WERI-Rb-1 (cell line): ENCODE measurements around the gene LMOD2.

ENCODE experiments used
- DNase-seq: peaks from one replicate; pipeline ENCODE4 v3.0.0-alpha.2; 2020
- H3K27ac ChIP-seq: fragments of 250-450 bp; sonication (Bioruptor Pico); 2 replicates; pipeline ENCODE4 v1.5.1; 2020; ENCODE audit warnings: mild to moderate bottlenecking, moderate library complexity
- H3K27me3 ChIP-seq: fragments of 250-450 bp; sonication (Bioruptor Pico); 2 replicates; pipeline ENCODE4 v1.5.1; 2021; ENCODE audit warnings: mild to moderate bottlenecking, low read depth, moderate library complexity; ENCODE audit not compliant: insufficient read depth, severe bottlenecking
- H3K36me3 ChIP-seq: fragments of 250-450 bp; sonication (Bioruptor Pico); 2 replicates; pipeline ENCODE4 v1.5.1; 2020; ENCODE audit warnings: mild to moderate bottlenecking, moderate library complexity
- H3K4me3 ChIP-seq: 2 replicates; pipeline ENCODE4 v1.5.1; 2011; ENCODE audit warnings: low read depth, mild to moderate bottlenecking, control low read depth, low read length
- H3K9me3 ChIP-seq: fragments of 250-450 bp; sonication (Bioruptor Pico); 2 replicates; pipeline ENCODE4 v1.5.1; 2021; ENCODE audit warnings: mild to moderate bottlenecking, moderate library complexity; ENCODE audit not compliant: severe bottlenecking
- TF ChIP-seq, protein P1 (sequence below): IDR thresholded peaks from 2 replicates; pipeline ENCODE4 v1.5.1; 2011; ENCODE audit warnings: low read depth, mild to moderate bottlenecking, control low read depth, inconsistent platforms, low read length

LMOD2 gene

DNA sequence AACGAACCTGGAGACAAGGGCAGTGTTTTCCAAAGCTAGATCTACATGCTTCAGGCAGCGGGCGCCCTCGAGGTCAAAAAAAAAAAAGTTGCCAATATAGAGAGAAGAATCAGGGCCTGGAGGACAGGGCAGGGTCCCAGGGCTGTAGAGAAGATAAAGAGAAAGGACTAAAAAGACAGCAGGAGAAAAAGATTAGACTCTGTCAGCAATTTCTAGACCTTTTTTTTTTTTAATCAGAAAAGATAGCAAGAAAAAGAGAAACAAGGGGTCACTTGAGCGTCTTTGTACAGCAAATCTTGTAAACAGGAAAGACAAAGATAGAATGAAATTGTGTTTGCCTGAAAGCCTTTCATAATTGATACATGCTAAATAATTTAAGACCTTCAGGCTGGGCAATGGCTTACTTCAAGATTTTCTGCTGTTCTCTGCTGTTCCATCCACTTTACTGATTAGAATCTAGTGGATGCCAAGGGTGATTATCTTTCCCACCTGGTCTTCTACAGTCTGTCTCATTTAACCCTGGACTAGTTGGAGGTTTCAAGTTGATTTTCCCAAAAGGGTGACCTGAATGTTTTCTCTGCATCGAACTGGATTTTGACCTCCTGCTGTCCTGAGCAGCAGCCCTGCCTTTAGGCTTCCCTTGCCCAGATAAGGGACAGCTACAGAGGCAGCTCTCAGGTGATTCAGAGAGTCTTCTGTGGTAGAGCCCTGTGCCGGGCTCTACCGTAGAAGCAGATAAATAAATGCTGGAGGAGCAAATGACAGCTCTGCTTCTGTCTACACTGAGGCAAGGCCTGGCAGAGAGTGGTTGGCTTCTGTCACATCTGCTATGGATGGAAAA, 5.1 kb downstream of the LMOD2 start:
- TF ChIP-seq, protein P1, sequence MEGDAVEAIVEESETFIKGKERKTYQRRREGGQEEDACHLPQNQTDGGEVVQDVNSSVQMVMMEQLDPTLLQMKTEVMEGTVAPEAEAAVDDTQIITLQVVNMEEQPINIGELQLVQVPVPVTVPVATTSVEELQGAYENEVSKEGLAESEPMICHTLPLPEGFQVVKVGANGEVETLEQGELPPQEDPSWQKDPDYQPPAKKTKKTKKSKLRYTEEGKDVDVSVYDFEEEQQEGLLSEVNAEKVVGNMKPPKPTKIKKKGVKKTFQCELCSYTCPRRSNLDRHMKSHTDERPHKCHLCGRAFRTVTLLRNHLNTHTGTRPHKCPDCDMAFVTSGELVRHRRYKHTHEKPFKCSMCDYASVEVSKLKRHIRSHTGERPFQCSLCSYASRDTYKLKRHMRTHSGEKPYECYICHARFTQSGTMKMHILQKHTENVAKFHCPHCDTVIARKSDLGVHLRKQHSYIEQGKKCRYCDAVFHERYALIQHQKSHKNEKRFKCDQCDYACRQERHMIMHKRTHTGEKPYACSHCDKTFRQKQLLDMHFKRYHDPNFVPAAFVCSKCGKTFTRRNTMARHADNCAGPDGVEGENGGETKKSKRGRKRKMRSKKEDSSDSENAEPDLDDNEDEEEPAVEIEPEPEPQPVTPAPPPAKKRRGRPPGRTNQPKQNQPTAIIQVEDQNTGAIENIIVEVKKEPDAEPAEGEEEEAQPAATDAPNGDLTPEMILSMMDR = no peak
- Histone ChIP-seq H3K36me3 (no peaks in the 10 kb centered on the region), H3K9me3 (no peaks in the 10 kb centered on the region), H3K27ac (peak overlapping the region; percentile 66), H3K4me3 (no peak overlapping the region), H3K27me3 (no peaks in the 10 kb centered on the region)
- DNase-seq = peak; percentile 52

DNA sequence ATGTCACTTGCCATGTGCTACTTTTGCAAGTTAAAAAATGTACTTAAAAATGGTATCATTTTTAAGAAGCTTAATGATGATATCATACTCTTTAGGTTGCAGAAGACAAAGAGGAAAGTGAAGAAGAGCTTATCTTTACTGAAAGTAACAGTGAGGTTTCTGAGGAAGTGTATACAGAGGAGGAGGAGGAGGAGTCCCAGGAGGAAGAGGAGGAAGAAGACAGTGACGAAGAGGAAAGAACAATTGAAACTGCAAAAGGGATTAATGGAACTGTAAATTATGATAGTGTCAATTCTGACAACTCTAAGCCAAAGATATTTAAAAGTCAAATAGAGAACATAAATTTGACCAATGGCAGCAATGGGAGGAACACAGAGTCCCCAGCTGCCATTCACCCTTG, 6.1 kb downstream of the LMOD2 start:
- TF ChIP-seq, protein P1 = no peak
- DNase-seq = no peak

DNA sequence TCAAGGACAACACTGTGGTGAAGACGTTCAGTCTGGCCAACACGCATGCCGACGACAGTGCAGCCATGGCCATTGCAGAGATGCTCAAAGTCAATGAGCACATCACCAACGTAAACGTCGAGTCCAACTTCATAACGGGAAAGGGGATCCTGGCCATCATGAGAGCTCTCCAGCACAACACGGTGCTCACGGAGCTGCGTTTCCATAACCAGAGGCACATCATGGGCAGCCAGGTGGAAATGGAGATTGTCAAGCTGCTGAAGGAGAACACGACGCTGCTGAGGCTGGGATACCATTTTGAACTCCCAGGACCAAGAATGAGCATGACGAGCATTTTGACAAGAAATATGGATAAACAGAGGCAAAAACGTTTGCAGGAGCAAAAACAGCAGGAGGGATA, 6.6 kb downstream of the LMOD2 start:
- DNase-seq = no peak

More for the DNA sequence above, 6.1 kb downstream of the LMOD2 start:
- H3K4me3 ChIP-seq = no peak overlapping the region
- H3K27ac ChIP-seq = no peak overlapping the region
- H3K9me3 ChIP-seq = no peaks in the 10 kb centered on the region
- no peaks in the 10 kb centered on the region for H3K27me3 ChIP-seq
- H3K36me3 ChIP-seq = no peaks in the 10 kb centered on the region

DNA sequence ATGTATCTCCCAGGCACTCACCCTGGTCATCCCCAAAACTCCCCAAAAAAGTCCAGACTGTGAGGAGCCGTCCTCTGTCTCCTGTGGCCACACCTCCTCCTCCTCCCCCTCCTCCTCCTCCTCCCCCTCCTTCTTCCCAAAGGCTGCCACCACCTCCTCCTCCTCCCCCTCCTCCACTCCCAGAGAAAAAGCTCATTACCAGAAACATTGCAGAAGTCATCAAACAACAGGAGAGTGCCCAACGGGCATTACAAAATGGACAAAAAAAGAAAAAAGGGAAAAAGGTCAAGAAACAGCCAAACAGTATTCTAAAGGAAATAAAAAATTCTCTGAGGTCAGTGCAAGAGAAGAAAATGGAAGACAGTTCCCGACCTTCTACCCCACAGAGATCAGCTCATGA, 7.1 kb downstream of the LMOD2 start:
- TF ChIP-seq, protein P1 = no peak
- Histone ChIP-seq H3K9me3 (no peaks in the 10 kb centered on the region), H3K36me3 (no peaks in the 10 kb centered on the region), H3K27ac (no peak overlapping the region), H3K27me3 (no peaks in the 10 kb centered on the region), H3K4me3 (no peak overlapping the region)
- DNase-seq = no peak

More for the DNA sequence above, 6.6 kb downstream of the LMOD2 start:
- Histone ChIP-seq H3K4me3 (no peak overlapping the region), H3K9me3 (no peaks in the 10 kb centered on the region), H3K27me3 (no peaks in the 10 kb centered on the region), H3K36me3 (no peaks in the 10 kb centered on the region), H3K27ac (no peak overlapping the region)
- TF ChIP-seq, protein P1 = no peak

DNA sequence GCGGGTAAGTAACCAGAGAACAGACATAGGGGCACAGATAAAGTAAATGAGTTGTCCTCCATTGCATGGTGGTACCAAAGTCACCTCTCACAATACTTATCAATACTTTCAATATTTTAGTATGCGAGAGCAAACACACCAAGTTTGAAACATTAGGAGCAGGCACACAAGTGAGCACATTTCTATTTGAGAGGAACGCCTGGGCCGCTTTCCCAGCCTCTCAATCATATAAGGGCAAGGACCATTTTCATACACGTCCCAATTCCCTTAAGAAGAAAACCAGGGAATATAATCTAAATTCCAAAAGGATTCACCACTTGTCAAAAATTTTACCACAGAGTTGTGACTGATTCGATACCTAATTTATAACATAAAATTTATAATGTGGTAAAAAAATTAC, 7.5 kb downstream of the LMOD2 start:
- DNase-seq = no peak

More for the DNA sequence above, 7.5 kb downstream of the LMOD2 start:
- H3K9me3 ChIP-seq = no peaks in the 10 kb centered on the region
- no peak overlapping the region for H3K27ac ChIP-seq
- H3K4me3 ChIP-seq = no peak overlapping the region
- TF ChIP-seq, protein P1 = no peak
- no peaks in the 10 kb centered on the region for H3K36me3 ChIP-seq
- H3K27me3 ChIP-seq = no peaks in the 10 kb centered on the region
